ENCODE measurements around the gene DLK1. TPM values are rescaled to one million over a fixed set of nuclear protein-coding genes. Genes with fewer than 3 reads are reported as not detected.

The DLK1 gene
- total RNA-seq, 5 donors from 2014 or later (not counting 1 experiment from before 2014, with no cell fraction given) = 1.7 to 2.2 (median 2.2) TPM; not detected in 2

- H3K9me3 Mint-ChIP-seq = no peaks in the 10 kb centered on the region
Observed at GRCh38 chr14:100782516-100783320, 56.0 kb downstream of the DLK1 start.

GRCh38 chr14:100783630-100784370 is 57.1 kb downstream of the DLK1 start:
- CTCF ChIA-PET = no interaction called here
- no peaks in the 10 kb centered on the region for H3K36me3 Mint-ChIP-seq
- Histone ChIP-seq H3K4me3 (ENCODE audit: control insufficient read depth in 1 of 2, extremely low read depth in 1 of 2, low read length in 1 of 2) (no peak overlapping the region), H3K4me1 (ENCODE audit: control insufficient read depth in 1 of 2, extremely low read depth in 1 of 2, insufficient read depth in 2 of 2, low read length in 2 of 2) (no peaks in the 10 kb centered on the region), H3K36me3 (ENCODE audit: control insufficient read depth in 2 of 2, extremely low read depth in 1 of 2, insufficient read depth in 1 of 2, low read length in 1 of 2) (no peaks in the 10 kb centered on the region), H3K27me3 (replicated peaks in 1 of 2; ENCODE audit: control insufficient read depth in 2 of 2, extremely low read depth in 1 of 2, insufficient read depth in 2 of 2, low read length in 1 of 2) (peaks cover 0 to 34% of the 10 kb centered on the region in 2 experiments), H3K9me3 (no peaks in the 10 kb centered on the region), H3K27ac (ENCODE audit: low read length) (no peak overlapping the region)
- peaks cover 11 to 14% of the 10 kb centered on the region in 2 donors for H3K27me3 Mint-ChIP-seq
- no peak overlapping the region for H3K4me3 Mint-ChIP-seq
- POLR2A ChIA-PET = no interaction called here
- DNase-seq = no peak
- H3K9me3 Mint-ChIP-seq = no peaks in the 10 kb centered on the region
- H3K27ac Mint-ChIP-seq = no peak overlapping the region
- WGBS (ENCODE audit: insufficient coverage) = 82% methylated on average over 22 of the region's 27 CpGs
- no peak for ATAC-seq (replicated peaks in 1 of 4)
- no peaks in the 10 kb centered on the region for H3K4me1 Mint-ChIP-seq

More at GRCh38 chr14:100782516-100783320, 56.0 kb downstream of the DLK1 start:
- Mint-ChIP-seq H3K4me3 (no peak overlapping the region), H3K27ac (no peak overlapping the region), H3K36me3 (no peaks in the 10 kb centered on the region), H3K27me3 (peaks cover 4 to 8% of the 10 kb centered on the region in 2 donors), H3K4me1 (no peaks in the 10 kb centered on the region)
- H3K4me1 ChIP-seq (ENCODE audit: control insufficient read depth in 1 of 2, extremely low read depth in 1 of 2, insufficient read depth in 2 of 2, low read length in 2 of 2) = no peaks in the 10 kb centered on the region
- ATAC-seq (replicated peaks in 1 of 4) (no peak), DNase-seq (no peak)
- ChIA-PET POLR2A (no interaction called here), CTCF (no interaction called here)
- no peak overlapping the region for H3K27ac ChIP-seq (ENCODE audit: low read length)
- H3K27me3 ChIP-seq (replicated peaks in 1 of 2; ENCODE audit: control insufficient read depth in 2 of 2, extremely low read depth in 1 of 2, insufficient read depth in 2 of 2, low read length in 1 of 2) = peaks cover 0 to 28% of the 10 kb centered on the region in 2 experiments
- no peaks in the 10 kb centered on the region for H3K36me3 ChIP-seq (ENCODE audit: control insufficient read depth in 2 of 2, extremely low read depth in 1 of 2, insufficient read depth in 1 of 2, low read length in 1 of 2)
- H3K9me3 ChIP-seq = no peaks in the 10 kb centered on the region
- no peak overlapping the region for H3K4me3 ChIP-seq (ENCODE audit: control insufficient read depth in 1 of 2, extremely low read depth in 1 of 2, low read length in 1 of 2)
- WGBS (ENCODE audit: insufficient coverage) = 72% methylated on average over 12 of the region's 13 CpGs

- Mint-ChIP-seq H3K27ac (no peak overlapping the region), H3K4me3 (no peak overlapping the region), H3K27me3 (peaks cover 12 to 14% of the 10 kb centered on the region in 2 donors), H3K9me3 (no peaks in the 10 kb centered on the region), H3K4me1 (no peaks in the 10 kb centered on the region), H3K36me3 (no peaks in the 10 kb centered on the region)
- ATAC-seq (replicated peaks in 1 of 4) (no peak), DNase-seq (no peak)
- no peaks in the 10 kb centered on the region for H3K9me3 ChIP-seq
- no peaks in the 10 kb centered on the region for H3K4me1 ChIP-seq (ENCODE audit: control insufficient read depth in 1 of 2, extremely low read depth in 1 of 2, insufficient read depth in 2 of 2, low read length in 2 of 2)
- ChIA-PET POLR2A (no interaction called here), CTCF (no interaction called here)
- H3K27ac ChIP-seq (ENCODE audit: low read length) = no peak overlapping the region
- H3K27me3 ChIP-seq (replicated peaks in 1 of 2; ENCODE audit: control insufficient read depth in 2 of 2, extremely low read depth in 1 of 2, insufficient read depth in 2 of 2, low read length in 1 of 2) = peaks cover 0 to 39% of the 10 kb centered on the region in 2 experiments
- WGBS (ENCODE audit: insufficient coverage) = 88% methylated on average over 10 of the region's 11 CpGs
- no peaks in the 10 kb centered on the region for H3K36me3 ChIP-seq (ENCODE audit: control insufficient read depth in 2 of 2, extremely low read depth in 1 of 2, insufficient read depth in 1 of 2, low read length in 1 of 2)
- no peak overlapping the region for H3K4me3 ChIP-seq (ENCODE audit: control insufficient read depth in 1 of 2, extremely low read depth in 1 of 2, low read length in 1 of 2)
Observed at GRCh38 chr14:100784523-100785337, 58.0 kb downstream of the DLK1 start.

GRCh38 chr14:100785338-100785615 is 58.6 kb downstream of the DLK1 start:
- H3K4me3 ChIP-seq (ENCODE audit: control insufficient read depth in 1 of 2, extremely low read depth in 1 of 2, low read length in 1 of 2) = no peak overlapping the region
- no peaks in the 10 kb centered on the region for H3K9me3 Mint-ChIP-seq
- peaks cover 11 to 14% of the 10 kb centered on the region in 2 donors for H3K27me3 Mint-ChIP-seq
- H3K36me3 ChIP-seq (ENCODE audit: control insufficient read depth in 2 of 2, extremely low read depth in 1 of 2, insufficient read depth in 1 of 2, low read length in 1 of 2) = no peaks in the 10 kb centered on the region
- ChIA-PET CTCF (no interaction called here), POLR2A (no interaction called here)
- 98% methylated on average over 4 of the region's 4 CpGs for WGBS (ENCODE audit: insufficient coverage)
- DNase-seq = no peak
- no peaks in the 10 kb centered on the region for H3K9me3 ChIP-seq
- H3K27ac Mint-ChIP-seq = no peak overlapping the region
- H3K4me1 ChIP-seq (ENCODE audit: control insufficient read depth in 1 of 2, extremely low read depth in 1 of 2, insufficient read depth in 2 of 2, low read length in 2 of 2) = no peaks in the 10 kb centered on the region
- no peak overlapping the region for H3K27ac ChIP-seq (ENCODE audit: low read length)
- H3K27me3 ChIP-seq (replicated peaks in 1 of 2; ENCODE audit: control insufficient read depth in 2 of 2, extremely low read depth in 1 of 2, insufficient read depth in 2 of 2, low read length in 1 of 2) = peaks cover 0 to 40% of the 10 kb centered on the region in 2 experiments
- no peaks in the 10 kb centered on the region for H3K4me1 Mint-ChIP-seq
- no peak for ATAC-seq (replicated peaks in 1 of 4)
- H3K36me3 Mint-ChIP-seq = no peaks in the 10 kb centered on the region
- no peak overlapping the region for H3K4me3 Mint-ChIP-seq

- no peak overlapping the region for H3K27ac ChIP-seq (ENCODE audit: low read length)
- ChIA-PET POLR2A (no interaction called here), CTCF (no interaction called here)
- no peaks in the 10 kb centered on the region for H3K4me1 ChIP-seq (ENCODE audit: control insufficient read depth in 1 of 2, extremely low read depth in 1 of 2, insufficient read depth in 2 of 2, low read length in 2 of 2)
- WGBS (ENCODE audit: insufficient coverage) = 90% methylated on average over 5 of the region's 7 CpGs
- no peaks in the 10 kb centered on the region for H3K36me3 ChIP-seq (ENCODE audit: control insufficient read depth in 2 of 2, extremely low read depth in 1 of 2, insufficient read depth in 1 of 2, low read length in 1 of 2)
- ATAC-seq (replicated peaks in 1 of 4) (no peak), DNase-seq (no peak)
- H3K4me1 Mint-ChIP-seq = no peaks in the 10 kb centered on the region
- H3K27me3 ChIP-seq (replicated peaks in 1 of 2; ENCODE audit: control insufficient read depth in 2 of 2, extremely low read depth in 1 of 2, insufficient read depth in 2 of 2, low read length in 1 of 2) = peaks cover 0 to 42% of the 10 kb centered on the region in 2 experiments
- H3K4me3 ChIP-seq (ENCODE audit: control insufficient read depth in 1 of 2, extremely low read depth in 1 of 2, low read length in 1 of 2) = no peak overlapping the region
- H3K36me3 Mint-ChIP-seq = no peaks in the 10 kb centered on the region
- no peaks in the 10 kb centered on the region for H3K9me3 ChIP-seq
- no peaks in the 10 kb centered on the region for H3K9me3 Mint-ChIP-seq
- no peak overlapping the region for H3K27ac Mint-ChIP-seq
- H3K4me3 Mint-ChIP-seq = no peak overlapping the region
- H3K27me3 Mint-ChIP-seq = peaks cover 9 to 13% of the 10 kb centered on the region in 2 donors
Observed at GRCh38 chr14:100785626-100786025, 58.9 kb downstream of the DLK1 start.

GRCh38 chr14:100786131-100786530 is 59.4 kb downstream of the DLK1 start:
- no peaks in the 10 kb centered on the region for H3K4me1 ChIP-seq (ENCODE audit: control insufficient read depth in 1 of 2, extremely low read depth in 1 of 2, insufficient read depth in 2 of 2, low read length in 2 of 2)
- Mint-ChIP-seq H3K9me3 (no peaks in the 10 kb centered on the region), H3K27me3 (peaks cover 9 to 16% of the 10 kb centered on the region in 2 donors), H3K36me3 (no peaks in the 10 kb centered on the region), H3K27ac (no peak overlapping the region), H3K4me3 (no peak overlapping the region), H3K4me1 (no peaks in the 10 kb centered on the region)
- CTCF ChIA-PET = no interaction called here
- H3K9me3 ChIP-seq = no peaks in the 10 kb centered on the region
- peaks cover 0 to 47% of the 10 kb centered on the region in 2 experiments for H3K27me3 ChIP-seq (replicated peaks in 1 of 2; ENCODE audit: control insufficient read depth in 2 of 2, extremely low read depth in 1 of 2, insufficient read depth in 2 of 2, low read length in 1 of 2)
- ATAC-seq (replicated peaks in 1 of 4) (no peak), DNase-seq (no peak)
- H3K27ac ChIP-seq (ENCODE audit: low read length) = no peak overlapping the region
- no peaks in the 10 kb centered on the region for H3K36me3 ChIP-seq (ENCODE audit: control insufficient read depth in 2 of 2, extremely low read depth in 1 of 2, insufficient read depth in 1 of 2, low read length in 1 of 2)
- POLR2A ChIA-PET = no interaction called here
- 89% methylated on average over 9 of the region's 11 CpGs for WGBS (ENCODE audit: insufficient coverage)
- H3K4me3 ChIP-seq (ENCODE audit: control insufficient read depth in 1 of 2, extremely low read depth in 1 of 2, low read length in 1 of 2) = no peak overlapping the region

All from T-cell (primary cell).